NCI-H2196 treated with DMSO at 0.1 percent for 48 hours (cell line): ENCODE data around the gene CCL22.

Experiments used
- DNase-seq: peaks from one replicate; lab custom pipeline; 2025; ENCODE audit not compliant: unreplicated experiment; lab: John Stamatoyannopoulos, UW

The CCL22 gene

GRCh38 chr16:57345666-57346204 lies 12.8 kb upstream of the CCL22 start:
- DNase-seq = no peak

GRCh38 chr16:57347858-57348257 lies 10.7 kb upstream of the CCL22 start:
- DNase-seq = no peak

GRCh38 chr16:57348327-57348726 lies 10.3 kb upstream of the CCL22 start:
- no peak for DNase-seq

GRCh38 chr16:57349212-57350031 lies 9.2 kb upstream of the CCL22 start:
- DNase-seq = no peak

GRCh38 chr16:57352636-57353047 lies 5.9 kb upstream of the CCL22 start:
- no peak for DNase-seq

- no peak for DNase-seq
Observed at GRCh38 chr16:57354311-57354710, 4.3 kb upstream of the CCL22 start.

- no peak for DNase-seq
Observed at GRCh38 chr16:57355898-57356414, 2.6 kb upstream of the CCL22 start.

- no peak for DNase-seq
Observed at GRCh38 chr16:57356547-57356946, 2.0 kb upstream of the CCL22 start.

GRCh38 chr16:57357330-57358085 lies 1.1 kb upstream of the CCL22 start:
- no peak for DNase-seq

GRCh38 chr16:57358086-57358420 lies 530 bp upstream of the CCL22 start:
- no peak for DNase-seq

- no peak for DNase-seq
Observed at GRCh38 chr16:57360321-57360935, 1.8 kb downstream of the CCL22 start.

GRCh38 chr16:57361404-57361803 lies 2.8 kb downstream of the CCL22 start:
- DNase-seq = no peak

- DNase-seq = no peak
Observed at GRCh38 chr16:57364143-57364542, 5.6 kb downstream of the CCL22 start.

- DNase-seq = no peak
Observed at GRCh38 chr16:57366544-57367040, 8.0 kb downstream of the CCL22 start.

GRCh38 chr16:57367116-57367752 lies 8.7 kb downstream of the CCL22 start:
- DNase-seq = no peak

- DNase-seq = no peak
Observed at GRCh38 chr16:57371494-57372371, 13.2 kb downstream of the CCL22 start.

GRCh38 chr16:57372372-57373116 lies 14.0 kb downstream of the CCL22 start, which contains the start of gene CX3CL1:
CX3CL1 (plus strand) TSS chr16:57372490; CDS start chr16:57372569, 79 bp downstream.
- no peak for DNase-seq

GRCh38 chr16:57373117-57373947 lies 14.7 kb downstream of the CCL22 start:
- no peak for DNase-seq
